ENCODE measurements around the gene NLRC3. TPM values are rescaled to one million over a fixed set of nuclear protein-coding genes. Genes with fewer than 3 reads are reported as not detected.
"Not testable (repeated sequence)": the region's sequence is repeated elsewhere in the genome, so short reads cannot be mapped to it uniquely, and the experiment has no call there.

NLRC3 gene
- total and polyA plus RNA-seq, 2 experiments from 2014 or later, result 0.11 TPM; not detected in 1

DNA sequence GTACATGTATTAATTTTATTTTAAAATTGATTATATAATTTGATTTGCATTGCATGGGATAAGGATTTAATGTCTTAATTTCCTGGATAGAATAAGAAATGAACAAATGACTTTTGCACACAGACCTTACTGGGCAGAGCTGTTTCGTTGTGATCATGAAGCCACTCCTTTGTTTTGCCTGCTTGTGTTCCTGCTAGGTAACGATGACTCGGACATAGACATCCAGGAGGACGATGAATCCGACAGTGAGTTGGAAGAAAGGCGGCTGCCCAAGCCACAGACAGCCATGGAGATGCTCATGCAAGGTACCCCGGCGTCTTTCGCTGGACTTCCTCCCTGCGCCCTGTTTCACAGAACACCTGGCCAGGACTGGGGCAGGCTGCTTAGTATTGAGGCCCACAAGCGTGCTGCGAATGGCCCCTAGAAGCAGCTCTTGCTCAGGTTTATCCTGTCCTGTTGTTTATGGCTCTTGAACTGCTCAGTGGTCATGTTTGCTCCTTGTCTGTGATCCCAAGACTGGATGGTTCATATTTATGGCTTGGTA, 46.8 kb downstream of the NLRC3 start:
- H3K4me1 ChIP-seq (ENCODE audit: insufficient read depth), result no peaks in the 10 kb centered on the region
- H2AFZ ChIP-seq, result no peak overlapping the region
- no peak overlapping the region for H3K27ac ChIP-seq
- no peak overlapping the region for H3K4me2 ChIP-seq (ENCODE audit: unreplicated experiment)
- H3K27me3 ChIP-seq (replicated peaks; ENCODE audit: insufficient read depth), result no peaks in the 10 kb centered on the region
- 97% methylated on average over 12 of the region's 12 CpGs for WGBS, 2 experiments (ENCODE audit: low coverage in 1 of 2, low lambda C conversion rate in 2 of 2, missing lambda C conversion rate in 2 of 2)
- H3F3A ChIP-seq (ENCODE audit: insufficient read depth), result no peaks in the 10 kb centered on the region
- no peak for TF ChIP-seq EZH2 (IDR thresholded peaks at IDR 0.05; ENCODE audit: insufficient read depth, poor library complexity, severe bottlenecking)
- TF ChIP-seq EZH2phosphoT487 (IDR thresholded peaks at IDR 0.05; ENCODE audit: insufficient read depth, low read depth), result no peak
- no peaks in the 10 kb centered on the region for H3K9me3 ChIP-seq (ENCODE audit: low read depth)
- H3K79me2 ChIP-seq (ENCODE audit: insufficient read depth), result no peaks in the 10 kb centered on the region
- in situ Hi-C loops (cut with MboI), result no loop called here
- H4K20me1 ChIP-seq (ENCODE audit: insufficient read depth), result no peaks in the 10 kb centered on the region
- H3K4me3 ChIP-seq, result no peak overlapping the region
- peaks cover 7% of the 10 kb centered on the region; the same call in 1 of the 2 replicates for H3K36me3 ChIP-seq (ENCODE audit: low read depth)
- H3K9ac ChIP-seq, result no peak overlapping the region
- no peaks in the 10 kb centered on the region for H3K9me2 ChIP-seq (ENCODE audit: insufficient read depth)
- DNase-seq, result no peak

DNA sequence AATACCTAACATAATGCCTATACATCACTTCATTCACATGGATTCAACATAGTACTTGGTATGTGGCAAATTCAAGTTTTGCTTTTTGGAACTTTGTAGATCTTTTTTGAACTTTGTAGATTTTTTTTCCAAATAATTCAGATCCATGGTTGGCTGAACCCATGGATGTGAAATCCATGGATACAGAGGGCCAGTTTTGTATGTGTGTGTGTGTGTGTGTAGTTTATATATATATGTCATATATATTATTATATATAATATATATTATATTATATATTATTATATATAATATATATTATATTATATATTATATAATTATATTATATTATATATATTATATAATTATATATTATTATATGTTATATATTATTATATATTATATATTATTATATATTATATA, 48.0 kb downstream of the NLRC3 start:
- no peaks in the 10 kb centered on the region for H3K4me1 ChIP-seq (ENCODE audit: insufficient read depth)
- H3K9me3 ChIP-seq (ENCODE audit: low read depth), result no peaks in the 10 kb centered on the region
- no peak overlapping the region for H3K4me3 ChIP-seq
- no peaks in the 10 kb centered on the region for H3K9me2 ChIP-seq (ENCODE audit: insufficient read depth)
- H4K20me1 ChIP-seq (ENCODE audit: insufficient read depth), result no peaks in the 10 kb centered on the region
- no peaks in the 10 kb centered on the region for H3K79me2 ChIP-seq (ENCODE audit: insufficient read depth)
- no peak overlapping the region for H2AFZ ChIP-seq
- in situ Hi-C loops (cut with MboI), result no loop called here
- no peak overlapping the region for H3K9ac ChIP-seq
- no peak overlapping the region for H3K27ac ChIP-seq
- no peaks in the 10 kb centered on the region for H3K27me3 ChIP-seq (replicated peaks; ENCODE audit: insufficient read depth)
- no peaks in the 10 kb centered on the region for H3F3A ChIP-seq (ENCODE audit: insufficient read depth)
- TF ChIP-seq EZH2phosphoT487 (IDR thresholded peaks at IDR 0.05; ENCODE audit: insufficient read depth, low read depth) (no peak), EZH2 (IDR thresholded peaks at IDR 0.05; ENCODE audit: insufficient read depth, poor library complexity, severe bottlenecking) (no peak)
- H3K36me3 ChIP-seq (ENCODE audit: low read depth), result peaks cover 10% of the 10 kb centered on the region; the same call in 1 of the 2 replicates
- no peak overlapping the region for H3K4me2 ChIP-seq (ENCODE audit: unreplicated experiment)
- DNase-seq, result no peak

DNA sequence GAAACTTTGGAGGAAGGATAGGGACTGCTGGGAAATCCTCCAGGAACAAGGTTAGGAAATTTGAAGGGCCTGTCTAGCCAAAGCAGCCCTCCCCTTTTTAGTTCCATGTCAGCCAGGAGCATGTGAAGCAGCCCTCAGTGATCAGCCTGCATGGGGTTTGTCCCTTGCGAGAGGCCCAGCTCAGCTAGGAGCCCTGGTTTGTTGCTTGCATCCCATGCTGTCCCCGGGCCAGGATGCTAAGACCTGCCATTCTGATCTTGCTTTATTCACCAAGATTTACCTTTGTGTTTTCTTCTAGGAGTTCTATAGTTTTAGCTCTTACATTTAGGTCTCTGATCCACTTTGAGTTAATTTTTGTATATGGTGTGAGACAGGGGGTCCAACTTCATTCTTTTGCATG, 48.8 kb downstream of the NLRC3 start:
- Histone ChIP-seq H4K20me1 (ENCODE audit: insufficient read depth) (no peaks in the 10 kb centered on the region), H3K36me3 (ENCODE audit: low read depth) (peaks cover 10% of the 10 kb centered on the region; the same call in 1 of the 2 replicates), H3K79me2 (ENCODE audit: insufficient read depth) (no peaks in the 10 kb centered on the region), H3K4me2 (ENCODE audit: unreplicated experiment) (no peak overlapping the region), H3K9me3 (ENCODE audit: low read depth) (no peaks in the 10 kb centered on the region), H3K9ac (no peak overlapping the region), H3F3A (ENCODE audit: insufficient read depth) (no peaks in the 10 kb centered on the region), H3K4me1 (ENCODE audit: insufficient read depth) (no peaks in the 10 kb centered on the region), H2AFZ (no peak overlapping the region), H3K4me3 (no peak overlapping the region), H3K27me3 (replicated peaks; ENCODE audit: insufficient read depth) (no peaks in the 10 kb centered on the region), H3K27ac (no peak overlapping the region), H3K9me2 (ENCODE audit: insufficient read depth) (no peaks in the 10 kb centered on the region)
- 91 to 95% methylated on average over 2 of the region's 2 CpGs for WGBS, 2 experiments (ENCODE audit: low coverage in 1 of 2, low lambda C conversion rate in 2 of 2, missing lambda C conversion rate in 2 of 2)
- TF ChIP-seq EZH2phosphoT487 (IDR thresholded peaks at IDR 0.05; ENCODE audit: insufficient read depth, low read depth) (no peak), EZH2 (IDR thresholded peaks at IDR 0.05; ENCODE audit: insufficient read depth, poor library complexity, severe bottlenecking) (no peak)
- DNase-seq, result no peak
- in situ Hi-C loops (cut with MboI), result no loop called here

DNA sequence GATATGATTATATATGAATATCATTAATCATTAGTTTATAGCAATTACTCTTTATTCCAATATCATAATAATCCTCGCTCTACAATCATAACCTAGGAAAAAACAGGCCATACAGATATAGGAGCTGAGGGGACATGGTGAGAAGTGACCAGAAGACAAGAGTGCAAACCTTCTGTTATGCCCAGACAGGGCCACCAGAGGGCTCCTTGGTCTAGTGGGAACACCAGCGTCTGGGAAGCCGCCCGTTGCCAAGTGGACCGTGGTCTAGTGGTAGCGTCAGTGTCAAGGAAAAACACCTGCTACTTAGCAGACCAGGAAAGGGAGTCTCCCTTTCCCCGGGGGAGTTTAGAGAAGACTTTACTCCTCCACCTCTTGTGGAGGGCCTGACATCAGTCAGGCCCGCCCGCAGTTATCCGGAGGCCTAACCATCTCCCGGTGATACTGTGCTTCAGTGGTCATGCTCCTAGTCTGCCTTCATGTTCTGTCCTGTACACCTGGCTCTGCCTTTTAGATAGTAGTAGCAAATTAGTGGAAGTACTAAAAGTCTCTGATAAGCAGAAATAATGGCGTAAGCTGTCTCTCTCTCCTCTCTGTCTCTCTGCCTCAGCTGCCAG, 49.9 kb downstream of the NLRC3 start:
- H3K9ac ChIP-seq; H3K27ac ChIP-seq; H3K4me2 ChIP-seq (ENCODE audit: unreplicated experiment); H3K79me2 ChIP-seq (ENCODE audit: insufficient read depth); H3K9me3 ChIP-seq (ENCODE audit: low read depth); H3K4me3 ChIP-seq; H2AFZ ChIP-seq; H4K20me1 ChIP-seq (ENCODE audit: insufficient read depth); H3K4me1 ChIP-seq (ENCODE audit: insufficient read depth); H3K27me3 ChIP-seq (replicated peaks; ENCODE audit: insufficient read depth); in situ Hi-C loops (cut with MboI); H3F3A ChIP-seq (ENCODE audit: insufficient read depth); H3K9me2 ChIP-seq (ENCODE audit: insufficient read depth): not testable (repeated sequence)
- peaks cover 10% of the 10 kb centered on the region; the same call in 1 of the 2 replicates for H3K36me3 ChIP-seq (ENCODE audit: low read depth)
- DNase-seq, result peak; percentile 72
- 49 to 50% methylated on average over 12 of the region's 12 CpGs for WGBS, 2 experiments (ENCODE audit: low coverage in 1 of 2, low lambda C conversion rate in 2 of 2, missing lambda C conversion rate in 2 of 2)

DNA sequence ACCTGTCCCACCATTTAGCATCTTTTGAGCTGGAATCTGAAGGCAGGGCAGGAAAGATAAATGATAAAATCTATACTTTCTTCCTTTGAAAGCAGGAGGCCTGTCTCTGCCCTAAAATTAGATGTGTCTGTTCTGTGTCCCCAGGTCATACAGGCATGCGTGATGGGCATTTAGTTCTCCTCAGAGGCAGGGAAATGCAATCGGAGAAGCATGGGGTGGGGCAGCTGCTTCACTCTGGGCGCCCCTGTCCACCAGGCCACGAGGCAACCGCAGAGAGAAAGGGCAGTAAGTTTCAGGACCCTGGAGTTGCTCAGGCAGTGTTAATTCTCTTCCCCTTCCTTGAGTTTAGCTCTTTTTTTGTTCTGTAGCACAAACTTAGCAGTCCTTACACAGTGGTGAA, 51.3 kb downstream of the NLRC3 start:
- Histone ChIP-seq H3K9me2 (ENCODE audit: insufficient read depth) (no peaks in the 10 kb centered on the region), H3K36me3 (ENCODE audit: low read depth) (peaks cover 10% of the 10 kb centered on the region; the same call in 1 of the 2 replicates), H4K20me1 (ENCODE audit: insufficient read depth) (no peaks in the 10 kb centered on the region)

More for the DNA sequence above, 51.3 kb downstream of the NLRC3 start:
- H3K27ac ChIP-seq, result no peak overlapping the region
- in situ Hi-C loops (cut with MboI), result no loop called here
- no peaks in the 10 kb centered on the region for H3K79me2 ChIP-seq (ENCODE audit: insufficient read depth)
- no peaks in the 10 kb centered on the region for H3K4me1 ChIP-seq (ENCODE audit: insufficient read depth)
- no peaks in the 10 kb centered on the region for H3F3A ChIP-seq (ENCODE audit: insufficient read depth)
- no peak overlapping the region for H3K4me2 ChIP-seq (ENCODE audit: unreplicated experiment)
- H2AFZ ChIP-seq, result no peak overlapping the region
- DNase-seq, result no peak
- H3K9me3 ChIP-seq (ENCODE audit: low read depth), result no peaks in the 10 kb centered on the region
- no peak overlapping the region for H3K4me3 ChIP-seq
- H3K27me3 ChIP-seq (replicated peaks; ENCODE audit: insufficient read depth), result no peaks in the 10 kb centered on the region
- no peak for TF ChIP-seq EZH2 (IDR thresholded peaks at IDR 0.05; ENCODE audit: insufficient read depth, poor library complexity, severe bottlenecking)
- no peak for TF ChIP-seq EZH2phosphoT487 (IDR thresholded peaks at IDR 0.05; ENCODE audit: insufficient read depth, low read depth)
- H3K9ac ChIP-seq, result no peak overlapping the region
- WGBS, 2 experiments (ENCODE audit: low coverage in 1 of 2, low lambda C conversion rate in 2 of 2, missing lambda C conversion rate in 2 of 2), result 86 to 93% methylated on average over 5 of the region's 5 CpGs
